Subcutaneous abdominal adipose tissue (tissue), 5 donors: Measurements from ENCODE around the gene NCKAP5L.

Experiments used
- H3K27ac ChIP-seq: one replicate; pipeline ENCODE4 v1.7.0; 2013; ENCODE audit warnings: low read depth, mild to moderate bottlenecking, inconsistent platforms, low read length, moderate library complexity
- H3K27me3 ChIP-seq, 5 donors: one replicate each; pipeline ENCODE4 v1.7.0; 2013; ENCODE audit warnings: low read length in 5 of 5, inconsistent platforms in 1 of 5; ENCODE audit not compliant: control insufficient read depth in 5 of 5, insufficient read depth in 4 of 5
- H3K36me3 ChIP-seq, 5 donors: one replicate each; pipeline ENCODE4 v1.7.0; 2013; ENCODE audit warnings: low read length in 5 of 5; ENCODE audit not compliant: control insufficient read depth in 5 of 5, insufficient read depth in 5 of 5
- H3K4me1 ChIP-seq, 5 donors: one replicate each; pipeline ENCODE4 v1.7.0; 2013; ENCODE audit warnings: low read length in 5 of 5, mild to moderate bottlenecking in 3 of 5, moderate library complexity in 1 of 5; ENCODE audit not compliant: control insufficient read depth in 5 of 5, insufficient read depth in 5 of 5
- H3K4me3 ChIP-seq, 5 donors: one replicate each; pipeline ENCODE4 v1.7.0; 2013; ENCODE audit warnings: low read length in 5 of 5, low read depth in 1 of 5
- H3K9ac ChIP-seq, 5 donors: one replicate each; pipeline ENCODE4 v1.7.0; 2013; ENCODE audit warnings: low read length in 5 of 5, mild to moderate bottlenecking in 4 of 5, moderate library complexity in 3 of 5
- H3K9me3 ChIP-seq, 5 donors: one replicate each; pipeline ENCODE4 v1.7.0; 2013; ENCODE audit warnings: low read length in 5 of 5; ENCODE audit not compliant: control insufficient read depth in 5 of 5
- donor health status: healthy.
- donor health status: healthy.
- donor health status: healthy.
- donor health status: healthy.
- donor health status: healthy.

The NCKAP5L gene

GRCh38 chr12:49764126-49764525, 64.1 kb downstream of the NCKAP5L start:
- Histone ChIP-seq H3K27ac (no peak overlapping the region), H3K9ac (no peak overlapping the region), H3K27me3 (no peaks in the 10 kb centered on the region), H3K4me1 (peaks cover 0 to 19% (median 2%) of the 10 kb centered on the region in 5 donors), H3K4me3 (no peak overlapping the region), H3K36me3 (peaks cover 11 to 60% (median 53%) of the 10 kb centered on the region in 5 donors), H3K9me3 (no peaks in the 10 kb centered on the region)

GRCh38 chr12:49763006-49763591, 65.1 kb downstream of the NCKAP5L start:
- Histone ChIP-seq H3K27me3 (no peaks in the 10 kb centered on the region), H3K9ac (no peak overlapping the region), H3K4me3 (no peak overlapping the region), H3K36me3 (peaks cover 21 to 71% (median 63%) of the 10 kb centered on the region in 5 donors), H3K9me3 (no peaks in the 10 kb centered on the region), H3K4me1 (peaks cover 0 to 19% (median 2%) of the 10 kb centered on the region in 5 donors), H3K27ac (no peak overlapping the region)

GRCh38 chr12:49762468-49762847, 65.8 kb downstream of the NCKAP5L start:
- H3K9me3 ChIP-seq: no peaks in the 10 kb centered on the region
- H3K9ac ChIP-seq: peak overlapping the region in 1 of 5 donors; percentile 7
- peaks cover 28 to 77% (median 70%) of the 10 kb centered on the region in 5 donors for H3K36me3 ChIP-seq
- peaks cover 0 to 19% (median 2%) of the 10 kb centered on the region in 5 donors for H3K4me1 ChIP-seq
- H3K4me3 ChIP-seq: no peak overlapping the region
- H3K27ac ChIP-seq: no peak overlapping the region
- no peaks in the 10 kb centered on the region for H3K27me3 ChIP-seq

GRCh38 chr12:49761677-49762467, 66.3 kb downstream of the NCKAP5L start:
- Histone ChIP-seq H3K9ac (peak overlapping the region in 1 of 5 donors; percentile 7), H3K36me3 (peaks cover 33 to 83% (median 75%) of the 10 kb centered on the region in 5 donors), H3K4me3 (no peak overlapping the region), H3K27ac (no peak overlapping the region), H3K4me1 (peaks cover 0 to 19% (median 2%) of the 10 kb centered on the region in 5 donors), H3K27me3 (no peaks in the 10 kb centered on the region), H3K9me3 (no peaks in the 10 kb centered on the region)

GRCh38 chr12:49750996-49751393, 77.2 kb downstream of the NCKAP5L start:
- Histone ChIP-seq H3K4me1 (peaks cover 0 to 55% (median 40%) of the 10 kb centered on the region in 5 donors), H3K9ac (peak overlapping the region in 3 of 5 donors; percentile 1 to 21 (median 7)), H3K27ac (no peak overlapping the region), H3K36me3 (peaks cover 27 to 41% (median 34%) of the 10 kb centered on the region in 5 donors), H3K27me3 (no peaks in the 10 kb centered on the region), H3K9me3 (no peaks in the 10 kb centered on the region), H3K4me3 (no peak overlapping the region)

- Histone ChIP-seq H3K4me3 (no peak overlapping the region), H3K36me3 (peaks cover 24 to 34% (median 27%) of the 10 kb centered on the region in 5 donors), H3K4me1 (peaks cover 0 to 62% (median 40%) of the 10 kb centered on the region in 5 donors), H3K27me3 (no peaks in the 10 kb centered on the region), H3K9ac (peak overlapping the region in 3 of 5 donors; percentile 1 to 38 (median 21)), H3K9me3 (no peaks in the 10 kb centered on the region), H3K27ac (no peak overlapping the region)
Observed at GRCh38 chr12:49750027-49750995, 77.9 kb downstream of the NCKAP5L start.

- peaks cover 0 to 69% (median 51%) of the 10 kb centered on the region in 5 donors for H3K4me1 ChIP-seq
Observed at GRCh38 chr12:49748800-49749199, 79.4 kb downstream of the NCKAP5L start.

GRCh38 chr12:49748306-49748705, 79.9 kb downstream of the NCKAP5L start:
- H3K9me3 ChIP-seq: no peaks in the 10 kb centered on the region
- no peak overlapping the region for H3K4me3 ChIP-seq
- H3K36me3 ChIP-seq: peaks cover 9 to 14% (median 14%) of the 10 kb centered on the region in 5 donors
- no peaks in the 10 kb centered on the region for H3K27me3 ChIP-seq
- H3K9ac ChIP-seq: peak overlapping the region in 1 of 5 donors; percentile 8
- no peak overlapping the region for H3K27ac ChIP-seq
- peaks cover 0 to 71% (median 56%) of the 10 kb centered on the region in 5 donors for H3K4me1 ChIP-seq

More at GRCh38 chr12:49748800-49749199, 79.4 kb downstream of the NCKAP5L start:
- no peaks in the 10 kb centered on the region for H3K27me3 ChIP-seq
- peaks cover 14 to 19% (median 19%) of the 10 kb centered on the region in 5 donors for H3K36me3 ChIP-seq
- no peak overlapping the region for H3K4me3 ChIP-seq
- H3K9ac ChIP-seq: peak overlapping the region in 1 of 5 donors; percentile 4
- H3K9me3 ChIP-seq: no peaks in the 10 kb centered on the region
- no peak overlapping the region for H3K27ac ChIP-seq

GRCh38 chr12:49744363-49744885, 83.8 kb downstream of the NCKAP5L start:
- no peaks in the 10 kb centered on the region for H3K27me3 ChIP-seq
- H3K27ac ChIP-seq: peak overlapping the region; percentile 3
- H3K4me3 ChIP-seq: no peak overlapping the region
- peaks cover 0 to 6% (median 2%) of the 10 kb centered on the region in 5 donors for H3K36me3 ChIP-seq
- no peaks in the 10 kb centered on the region for H3K9me3 ChIP-seq
- peak overlapping the region in 3 of 5 donors; percentile 33 to 52 (median 41) for H3K9ac ChIP-seq
- peaks cover 0 to 59% (median 49%) of the 10 kb centered on the region in 5 donors for H3K4me1 ChIP-seq
